ENCODE measurements around the gene IQGAP2.

GRCh38 chr5:76386360-76386759 lies 16.7 kb upstream of the IQGAP2 start:
- TF ChIP-seq GLIS3 (CRISPR knock-in tag; IDR thresholded peaks at IDR 0.05) = no peak
- TF ChIP-seq ARNTL (CRISPR knock-in tag; IDR thresholded peaks at IDR 0.05; ENCODE audit: borderline replicate concordance, low read depth) = no peak
- TF ChIP-seq, protein P1, sequence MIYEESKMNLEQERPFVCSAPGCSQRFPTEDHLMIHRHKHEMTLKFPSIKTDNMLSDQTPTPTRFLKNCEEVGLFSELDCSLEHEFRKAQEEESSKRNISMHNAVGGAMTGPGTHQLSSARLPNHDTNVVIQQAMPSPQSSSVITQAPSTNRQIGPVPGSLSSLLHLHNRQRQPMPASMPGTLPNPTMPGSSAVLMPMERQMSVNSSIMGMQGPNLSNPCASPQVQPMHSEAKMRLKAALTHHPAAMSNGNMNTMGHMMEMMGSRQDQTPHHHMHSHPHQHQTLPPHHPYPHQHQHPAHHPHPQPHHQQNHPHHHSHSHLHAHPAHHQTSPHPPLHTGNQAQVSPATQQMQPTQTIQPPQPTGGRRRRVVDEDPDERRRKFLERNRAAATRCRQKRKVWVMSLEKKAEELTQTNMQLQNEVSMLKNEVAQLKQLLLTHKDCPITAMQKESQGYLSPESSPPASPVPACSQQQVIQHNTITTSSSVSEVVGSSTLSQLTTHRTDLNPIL (CRISPR knock-in tag; IDR thresholded peaks at IDR 0.05; ENCODE audit: low read depth) = no peak
- no peak for TF ChIP-seq ZNF8 (CRISPR knock-in tag; IDR thresholded peaks at IDR 0.05)

Data from SK-N-SH treated with all-trans-retinoic acid at 6 μM for 48 hours (cell line).